Measurements from ENCODE around the gene GFRA1.

- TF ChIP-seq, protein P1, sequence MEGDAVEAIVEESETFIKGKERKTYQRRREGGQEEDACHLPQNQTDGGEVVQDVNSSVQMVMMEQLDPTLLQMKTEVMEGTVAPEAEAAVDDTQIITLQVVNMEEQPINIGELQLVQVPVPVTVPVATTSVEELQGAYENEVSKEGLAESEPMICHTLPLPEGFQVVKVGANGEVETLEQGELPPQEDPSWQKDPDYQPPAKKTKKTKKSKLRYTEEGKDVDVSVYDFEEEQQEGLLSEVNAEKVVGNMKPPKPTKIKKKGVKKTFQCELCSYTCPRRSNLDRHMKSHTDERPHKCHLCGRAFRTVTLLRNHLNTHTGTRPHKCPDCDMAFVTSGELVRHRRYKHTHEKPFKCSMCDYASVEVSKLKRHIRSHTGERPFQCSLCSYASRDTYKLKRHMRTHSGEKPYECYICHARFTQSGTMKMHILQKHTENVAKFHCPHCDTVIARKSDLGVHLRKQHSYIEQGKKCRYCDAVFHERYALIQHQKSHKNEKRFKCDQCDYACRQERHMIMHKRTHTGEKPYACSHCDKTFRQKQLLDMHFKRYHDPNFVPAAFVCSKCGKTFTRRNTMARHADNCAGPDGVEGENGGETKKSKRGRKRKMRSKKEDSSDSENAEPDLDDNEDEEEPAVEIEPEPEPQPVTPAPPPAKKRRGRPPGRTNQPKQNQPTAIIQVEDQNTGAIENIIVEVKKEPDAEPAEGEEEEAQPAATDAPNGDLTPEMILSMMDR (IDR thresholded peaks at IDR 0.05; ENCODE audit: low read depth, low read length), result no peak
- TF ChIP-seq, protein P2, sequence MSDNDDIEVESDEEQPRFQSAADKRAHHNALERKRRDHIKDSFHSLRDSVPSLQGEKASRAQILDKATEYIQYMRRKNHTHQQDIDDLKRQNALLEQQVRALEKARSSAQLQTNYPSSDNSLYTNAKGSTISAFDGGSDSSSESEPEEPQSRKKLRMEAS (IDR thresholded peaks at IDR 0.05; ENCODE audit: low read depth, low read length), result no peak
- no peak for TF ChIP-seq POLR2A (IDR thresholded peaks at IDR 0.05; ENCODE audit: extremely low read depth, insufficient read length)
Measured at GRCh38 chr10:116270771-116271592, 2.0 kb downstream of the GFRA1 start.

All from NB4 (cell line).